ENCODE results near the gene CERK. TPM values are rescaled to one million over a fixed set of nuclear protein-coding genes. Genes with fewer than 3 reads are reported as not detected.

CERK gene
- total RNA-seq, 1 experiment from 2014 or later: 24.9 TPM

DNA sequence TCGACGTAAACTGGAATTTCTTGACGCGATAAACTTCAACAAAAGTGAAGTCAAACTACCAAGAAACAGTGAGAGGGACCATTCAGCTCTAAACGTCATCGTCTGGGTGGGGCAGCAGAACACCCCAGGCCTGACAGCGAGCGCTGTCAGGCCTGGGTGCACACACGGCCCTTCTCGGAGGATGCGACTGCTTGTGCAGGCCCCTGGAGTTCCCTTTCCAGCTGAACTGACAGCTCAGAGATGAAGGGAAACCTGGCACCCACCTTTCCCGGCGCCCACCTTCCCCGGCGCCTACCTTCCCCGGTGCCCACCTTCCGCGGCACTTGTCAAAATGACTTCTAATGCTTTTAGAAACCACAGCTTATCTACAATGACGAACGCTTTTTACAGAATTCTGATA is 47.9 kb downstream of the CERK start:
- Histone ChIP-seq H3K4me2 (no peak overlapping the region), H3K4me3 (no peak overlapping the region), H2AFZ (no peak overlapping the region), H3K4me1 (replicated peaks; ENCODE audit: insufficient read depth) (no peaks in the 10 kb centered on the region), H3K9me2 (ENCODE audit: insufficient read depth) (no peaks in the 10 kb centered on the region), H3K27ac (no peak overlapping the region), H4K20me1 (ENCODE audit: insufficient read depth) (no peaks in the 10 kb centered on the region), H3F3A (ENCODE audit: insufficient read depth, low read depth) (peaks cover 19% of the 10 kb centered on the region; the same call in 1 of the 2 replicates), H3K79me2 (ENCODE audit: low read depth) (no peaks in the 10 kb centered on the region), H3K9me3 (ENCODE audit: insufficient read depth, low read depth) (no peaks in the 10 kb centered on the region), H3K27me3 (ENCODE audit: insufficient read depth, low read depth) (no peaks in the 10 kb centered on the region), H3K36me3 (ENCODE audit: low read depth) (no peaks in the 10 kb centered on the region)
- ChIA-PET POLR2A (ENCODE audit: unreplicated experiment) (no interaction called here), CTCF (no interaction called here)
- TF ChIP-seq, protein P1, sequence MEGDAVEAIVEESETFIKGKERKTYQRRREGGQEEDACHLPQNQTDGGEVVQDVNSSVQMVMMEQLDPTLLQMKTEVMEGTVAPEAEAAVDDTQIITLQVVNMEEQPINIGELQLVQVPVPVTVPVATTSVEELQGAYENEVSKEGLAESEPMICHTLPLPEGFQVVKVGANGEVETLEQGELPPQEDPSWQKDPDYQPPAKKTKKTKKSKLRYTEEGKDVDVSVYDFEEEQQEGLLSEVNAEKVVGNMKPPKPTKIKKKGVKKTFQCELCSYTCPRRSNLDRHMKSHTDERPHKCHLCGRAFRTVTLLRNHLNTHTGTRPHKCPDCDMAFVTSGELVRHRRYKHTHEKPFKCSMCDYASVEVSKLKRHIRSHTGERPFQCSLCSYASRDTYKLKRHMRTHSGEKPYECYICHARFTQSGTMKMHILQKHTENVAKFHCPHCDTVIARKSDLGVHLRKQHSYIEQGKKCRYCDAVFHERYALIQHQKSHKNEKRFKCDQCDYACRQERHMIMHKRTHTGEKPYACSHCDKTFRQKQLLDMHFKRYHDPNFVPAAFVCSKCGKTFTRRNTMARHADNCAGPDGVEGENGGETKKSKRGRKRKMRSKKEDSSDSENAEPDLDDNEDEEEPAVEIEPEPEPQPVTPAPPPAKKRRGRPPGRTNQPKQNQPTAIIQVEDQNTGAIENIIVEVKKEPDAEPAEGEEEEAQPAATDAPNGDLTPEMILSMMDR (conservative IDR thresholded peaks at IDR 0.05): no peak
- TF ChIP-seq EZH2 (IDR thresholded peaks at IDR 0.05; ENCODE audit: low read depth): no peak
- no peak for DNase-seq
- no TSS peak for BruUV-seq (replicated peaks)
- intact Hi-C loops (cut with micrococcal nuclease; ENCODE audit: unreplicated experiment): no loop called here

DNA sequence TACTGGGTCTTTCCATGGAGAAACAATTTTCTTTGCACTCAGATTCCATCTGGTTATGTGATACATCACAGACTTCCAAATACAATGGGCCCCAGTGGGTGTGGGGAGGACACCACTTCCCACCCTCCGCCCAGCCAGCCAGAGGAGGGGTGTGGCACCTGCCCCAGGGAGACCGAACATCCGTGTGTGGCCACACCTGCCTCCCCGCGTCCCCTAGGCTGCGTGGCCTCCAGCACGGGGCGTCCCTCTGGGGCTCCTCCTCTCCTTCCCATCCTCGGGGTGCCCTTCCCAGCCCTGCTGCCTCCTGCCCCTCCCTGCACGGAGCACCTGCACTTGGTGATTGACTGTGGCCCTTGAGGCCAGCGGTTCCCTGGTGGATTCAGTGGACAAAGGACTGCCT is 49.1 kb downstream of the CERK start:
- TF ChIP-seq, protein P1 (conservative IDR thresholded peaks at IDR 0.05): no peak
- no peak for TF ChIP-seq EZH2 (IDR thresholded peaks at IDR 0.05; ENCODE audit: low read depth)
- ChIA-PET POLR2A (ENCODE audit: unreplicated experiment) (no interaction called here), CTCF (no interaction called here)
- Histone ChIP-seq H3K27me3 (ENCODE audit: insufficient read depth, low read depth) (no peaks in the 10 kb centered on the region), H3K9me3 (ENCODE audit: insufficient read depth, low read depth) (no peaks in the 10 kb centered on the region), H4K20me1 (ENCODE audit: insufficient read depth) (no peaks in the 10 kb centered on the region), H2AFZ (no peak overlapping the region), H3K4me1 (replicated peaks; ENCODE audit: insufficient read depth) (no peaks in the 10 kb centered on the region), H3K36me3 (ENCODE audit: low read depth) (no peaks in the 10 kb centered on the region), H3K79me2 (ENCODE audit: low read depth) (no peaks in the 10 kb centered on the region), H3F3A (ENCODE audit: insufficient read depth, low read depth) (peaks cover 18% of the 10 kb centered on the region), H3K4me3 (no peak overlapping the region), H3K9me2 (ENCODE audit: insufficient read depth) (no peaks in the 10 kb centered on the region), H3K27ac (no peak overlapping the region), H3K4me2 (no peak overlapping the region)
- intact Hi-C loops (cut with micrococcal nuclease; ENCODE audit: unreplicated experiment): no loop called here
- DNase-seq: no peak
- BruUV-seq (replicated peaks): no TSS peak

GRCh38 chr22:46687460-46687859 is 50.6 kb downstream of the CERK start:
- intact Hi-C loops (cut with micrococcal nuclease; ENCODE audit: unreplicated experiment): no loop called here
- 0 out of 2 replicates have a peak, but pooled peaks cover 3% of the 10 kb centered on the region for H4K20me1 ChIP-seq (ENCODE audit: insufficient read depth)
- peaks cover 27% of the 10 kb centered on the region for H3F3A ChIP-seq (ENCODE audit: insufficient read depth, low read depth)
- no peaks in the 10 kb centered on the region for H3K36me3 ChIP-seq (ENCODE audit: low read depth)
- H3K4me2 ChIP-seq: no peak overlapping the region
- H3K4me3 ChIP-seq: no peak overlapping the region
- no peaks in the 10 kb centered on the region for H3K27me3 ChIP-seq (ENCODE audit: insufficient read depth, low read depth)
- no peaks in the 10 kb centered on the region for H3K9me3 ChIP-seq (ENCODE audit: insufficient read depth, low read depth)
- TF ChIP-seq, protein P1 (conservative IDR thresholded peaks at IDR 0.05): no peak
- no peak for TF ChIP-seq EZH2 (IDR thresholded peaks at IDR 0.05; ENCODE audit: low read depth)
- H3K27ac ChIP-seq: no peak overlapping the region
- H3K79me2 ChIP-seq (ENCODE audit: low read depth): no peaks in the 10 kb centered on the region
- ChIA-PET POLR2A (ENCODE audit: unreplicated experiment) (no interaction called here), CTCF (no interaction called here)
- H2AFZ ChIP-seq: no peak overlapping the region
- no peaks in the 10 kb centered on the region for H3K9me2 ChIP-seq (ENCODE audit: insufficient read depth)
- no TSS peak for BruUV-seq (replicated peaks)
- DNase-seq: no peak
- no peaks in the 10 kb centered on the region for H3K4me1 ChIP-seq (replicated peaks; ENCODE audit: insufficient read depth)

All from PC-9 (cell line).